GM13976 (cell line): ENCODE measurements around the gene AP3B1.

Experiments used
- DNase-seq: peaks from one replicate; pipeline ENCODE4 v3.0.0; 2012; ENCODE audit warnings: low spot score
- in situ Hi-C: fragments of 300-500 bp; cut with MboI; formaldehyde crosslinking; loops from one replicate; pipeline ENCODE4 v1.12.0; 2022; ENCODE audit warnings: low sequenced_read_pairs, mixed read lengths, inconsistent platforms; ENCODE audit not compliant: unreplicated experiment
- TF ChIP-seq, protein P1 (sequence below): IDR thresholded peaks from 2 replicates; pipeline ENCODE4 v1.5.1; 2012; ENCODE audit warnings: borderline replicate concordance, mild to moderate bottlenecking; ENCODE audit not compliant: insufficient read depth; ENCODE audit errors: extremely low read depth, missing control alignments, control extremely low read depth

The AP3B1 gene

DNA sequence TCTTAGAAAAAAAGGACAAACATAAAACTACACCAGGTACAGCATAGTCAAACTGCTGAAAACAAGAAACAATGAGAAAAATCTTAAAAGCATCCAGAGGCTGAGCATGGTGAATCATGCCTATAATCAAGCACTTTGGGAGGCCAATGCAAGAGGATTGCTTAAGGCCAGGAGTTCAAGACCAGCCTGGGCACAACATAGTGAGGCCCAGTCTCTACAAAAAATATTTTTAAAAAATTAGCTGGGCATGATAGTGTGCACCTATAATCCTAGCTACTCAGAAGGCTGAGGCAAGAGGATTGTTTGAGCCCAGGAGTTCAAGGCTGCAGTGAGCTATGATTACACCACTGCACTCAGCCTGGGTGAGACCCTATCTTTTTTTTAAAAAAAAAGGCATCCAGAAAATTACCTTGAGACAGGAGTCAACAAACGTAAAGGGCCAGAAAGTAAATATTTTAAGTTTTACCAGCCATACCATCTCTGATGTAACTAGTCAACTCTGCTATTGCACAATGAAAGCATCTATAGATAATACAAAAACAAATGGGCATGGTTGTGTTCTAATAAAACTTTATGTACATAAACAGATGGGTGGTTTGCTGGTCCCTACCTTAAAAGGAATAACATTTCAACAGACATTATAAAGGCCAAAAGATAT lies 19.8 kb downstream of the AP3B1 start:
- in situ Hi-C loops = loop anchor here (25.0 kb wide), 2 partner anchors 412 to 1112 kb away; no protein-coding TSS in a partner anchor
- TF ChIP-seq, protein P1, sequence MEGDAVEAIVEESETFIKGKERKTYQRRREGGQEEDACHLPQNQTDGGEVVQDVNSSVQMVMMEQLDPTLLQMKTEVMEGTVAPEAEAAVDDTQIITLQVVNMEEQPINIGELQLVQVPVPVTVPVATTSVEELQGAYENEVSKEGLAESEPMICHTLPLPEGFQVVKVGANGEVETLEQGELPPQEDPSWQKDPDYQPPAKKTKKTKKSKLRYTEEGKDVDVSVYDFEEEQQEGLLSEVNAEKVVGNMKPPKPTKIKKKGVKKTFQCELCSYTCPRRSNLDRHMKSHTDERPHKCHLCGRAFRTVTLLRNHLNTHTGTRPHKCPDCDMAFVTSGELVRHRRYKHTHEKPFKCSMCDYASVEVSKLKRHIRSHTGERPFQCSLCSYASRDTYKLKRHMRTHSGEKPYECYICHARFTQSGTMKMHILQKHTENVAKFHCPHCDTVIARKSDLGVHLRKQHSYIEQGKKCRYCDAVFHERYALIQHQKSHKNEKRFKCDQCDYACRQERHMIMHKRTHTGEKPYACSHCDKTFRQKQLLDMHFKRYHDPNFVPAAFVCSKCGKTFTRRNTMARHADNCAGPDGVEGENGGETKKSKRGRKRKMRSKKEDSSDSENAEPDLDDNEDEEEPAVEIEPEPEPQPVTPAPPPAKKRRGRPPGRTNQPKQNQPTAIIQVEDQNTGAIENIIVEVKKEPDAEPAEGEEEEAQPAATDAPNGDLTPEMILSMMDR = no peak

DNA sequence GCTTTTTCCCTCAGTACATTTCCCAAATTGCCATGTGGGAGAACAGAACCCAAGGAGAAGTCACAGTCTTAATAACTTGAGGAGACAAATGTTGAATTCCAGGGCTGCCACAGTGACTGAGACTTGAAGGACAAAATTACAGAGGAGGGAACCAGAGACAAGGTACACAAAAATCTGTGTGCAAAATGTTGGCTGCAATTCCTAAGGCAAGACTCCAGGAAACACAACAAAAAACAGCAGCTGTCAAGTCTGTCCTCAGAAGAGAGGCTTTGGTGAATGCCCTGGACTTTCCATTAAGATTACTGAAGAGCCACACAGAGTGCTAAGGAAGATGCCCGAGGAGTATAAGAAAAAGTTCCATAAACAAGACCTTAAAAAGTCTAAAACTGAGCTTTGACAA lies 21.1 kb downstream of the AP3B1 start:
- in situ Hi-C loops = loop anchor here (25.0 kb wide), 2 partner anchors 411 to 1111 kb away; no protein-coding TSS in a partner anchor
- TF ChIP-seq, protein P1 = no peak
- no peak for DNase-seq

More for the DNA sequence above, 19.8 kb downstream of the AP3B1 start:
- no peak for DNase-seq

DNA sequence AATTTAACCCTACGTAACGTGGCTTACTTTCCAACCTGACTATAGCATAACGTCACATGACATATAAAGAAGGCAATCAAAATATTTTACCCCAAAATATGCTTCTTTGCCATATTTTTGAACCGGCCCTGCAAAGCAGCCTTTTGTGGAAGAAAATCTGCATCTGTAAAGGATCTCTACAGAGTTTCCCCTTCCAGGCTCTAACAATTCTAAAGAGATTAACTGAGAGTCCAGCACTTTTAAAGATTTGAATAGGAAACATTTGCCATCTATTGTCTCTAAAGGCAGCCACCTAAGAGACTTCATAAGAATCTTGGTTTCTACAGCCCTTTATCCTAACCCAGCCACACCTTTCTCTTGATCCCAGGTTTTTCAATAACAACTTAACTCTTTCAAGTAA lies 22.7 kb downstream of the AP3B1 start:
- TF ChIP-seq, protein P1 = no peak
- in situ Hi-C loops = loop anchor here (25.0 kb wide), 2 partner anchors 409 to 1109 kb away; no protein-coding TSS in a partner anchor
- no peak for DNase-seq

DNA sequence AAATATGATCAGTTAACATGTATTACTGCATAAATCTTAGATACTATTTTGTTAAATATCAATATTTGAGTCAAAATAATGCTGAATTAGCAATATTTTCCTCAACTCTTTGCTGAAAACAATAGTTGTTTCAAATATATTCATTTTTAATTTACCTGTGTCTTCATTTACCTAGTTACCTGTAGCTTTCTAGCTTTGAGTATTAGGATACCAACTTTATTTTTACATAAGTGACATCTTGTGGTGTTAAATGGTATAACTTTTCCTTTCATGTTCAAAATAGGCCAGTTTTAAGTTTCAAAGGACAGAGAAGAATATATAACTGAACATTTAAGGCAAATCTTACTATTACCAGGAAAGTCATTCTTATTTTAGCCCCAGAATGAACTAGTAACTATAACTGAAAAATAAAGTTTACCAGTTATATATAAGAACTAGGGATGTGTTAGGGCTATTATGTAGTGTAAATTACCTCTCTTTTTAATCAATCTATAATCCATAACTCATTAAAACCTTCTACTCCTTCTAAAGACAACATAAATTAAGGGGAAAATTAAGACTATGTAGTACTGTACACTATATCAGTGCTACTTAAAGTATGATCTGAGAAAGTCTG lies 25.3 kb downstream of the AP3B1 start:
- in situ Hi-C loops = loop anchor here (25.0 kb wide), 2 partner anchors 407 to 1107 kb away; no protein-coding TSS in a partner anchor
- TF ChIP-seq, protein P1 = peak; percentile 10
- DNase-seq = no peak

DNA sequence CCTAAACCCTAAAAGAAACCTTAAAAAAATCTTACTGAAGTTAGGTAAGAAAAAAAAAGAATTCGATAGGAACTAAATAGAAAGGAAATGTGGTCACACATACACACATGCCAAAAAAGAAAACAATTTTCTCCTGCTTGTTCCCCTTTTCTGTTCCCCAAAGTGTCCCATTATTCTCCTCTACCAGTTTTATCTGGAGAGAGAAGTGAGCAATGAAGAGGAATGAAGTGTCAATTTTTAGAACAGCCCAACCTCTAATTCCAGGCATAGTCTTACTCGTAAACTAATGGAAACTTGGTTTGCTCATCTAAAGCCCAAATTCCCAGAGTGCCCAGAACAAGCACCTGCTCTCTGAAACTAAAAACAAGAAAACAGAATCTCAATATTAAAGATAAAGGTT lies 26.1 kb downstream of the AP3B1 start:
- in situ Hi-C loops = loop anchor here (25.0 kb wide), 2 partner anchors 406 to 1106 kb away; no protein-coding TSS in a partner anchor
- TF ChIP-seq, protein P1 = no peak
- DNase-seq = no peak

DNA sequence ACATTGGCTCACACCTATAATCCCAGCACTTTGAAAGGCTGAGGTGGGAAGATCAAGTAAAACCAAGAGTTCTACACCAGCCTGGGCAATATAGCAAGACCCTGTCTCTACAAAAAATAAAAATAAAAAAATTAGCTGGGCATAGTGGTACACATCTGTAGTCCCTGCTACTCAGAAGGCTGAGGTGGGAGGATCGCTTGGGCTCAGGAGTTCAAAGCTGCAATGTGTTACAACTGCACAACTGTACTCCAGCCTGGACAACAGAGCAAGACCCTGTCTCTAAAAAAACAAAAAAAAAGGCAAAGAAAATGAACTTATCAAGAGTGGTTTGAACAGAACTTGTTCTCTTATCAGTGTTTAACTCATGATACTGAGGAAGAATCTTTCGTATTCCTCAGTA lies 29.3 kb downstream of the AP3B1 start:
- DNase-seq = no peak
- TF ChIP-seq, protein P1 = no peak
- in situ Hi-C loops = loop anchor here (25.0 kb wide), 2 partner anchors 403 to 1103 kb away; no protein-coding TSS in a partner anchor
